GM19455 (cell line): Measurements from ENCODE around the gene RAB9B.
A peak's percentile ranks its signal among the peaks of the same experiment; 100 is the strongest.
"Not testable (repeated sequence)": the region's sequence is repeated elsewhere in the genome, so short reads cannot be mapped to it uniquely, and the experiment has no call there.

ENCODE experiments used
- ATAC-seq: cut with Tn5 transposase; IDR thresholded peaks from one replicate; pipeline ENCODE4 v1.9.1; 2021; ENCODE audit not compliant: unreplicated experiment

The RAB9B gene, protein sequence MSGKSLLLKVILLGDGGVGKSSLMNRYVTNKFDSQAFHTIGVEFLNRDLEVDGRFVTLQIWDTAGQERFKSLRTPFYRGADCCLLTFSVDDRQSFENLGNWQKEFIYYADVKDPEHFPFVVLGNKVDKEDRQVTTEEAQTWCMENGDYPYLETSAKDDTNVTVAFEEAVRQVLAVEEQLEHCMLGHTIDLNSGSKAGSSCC

DNA sequence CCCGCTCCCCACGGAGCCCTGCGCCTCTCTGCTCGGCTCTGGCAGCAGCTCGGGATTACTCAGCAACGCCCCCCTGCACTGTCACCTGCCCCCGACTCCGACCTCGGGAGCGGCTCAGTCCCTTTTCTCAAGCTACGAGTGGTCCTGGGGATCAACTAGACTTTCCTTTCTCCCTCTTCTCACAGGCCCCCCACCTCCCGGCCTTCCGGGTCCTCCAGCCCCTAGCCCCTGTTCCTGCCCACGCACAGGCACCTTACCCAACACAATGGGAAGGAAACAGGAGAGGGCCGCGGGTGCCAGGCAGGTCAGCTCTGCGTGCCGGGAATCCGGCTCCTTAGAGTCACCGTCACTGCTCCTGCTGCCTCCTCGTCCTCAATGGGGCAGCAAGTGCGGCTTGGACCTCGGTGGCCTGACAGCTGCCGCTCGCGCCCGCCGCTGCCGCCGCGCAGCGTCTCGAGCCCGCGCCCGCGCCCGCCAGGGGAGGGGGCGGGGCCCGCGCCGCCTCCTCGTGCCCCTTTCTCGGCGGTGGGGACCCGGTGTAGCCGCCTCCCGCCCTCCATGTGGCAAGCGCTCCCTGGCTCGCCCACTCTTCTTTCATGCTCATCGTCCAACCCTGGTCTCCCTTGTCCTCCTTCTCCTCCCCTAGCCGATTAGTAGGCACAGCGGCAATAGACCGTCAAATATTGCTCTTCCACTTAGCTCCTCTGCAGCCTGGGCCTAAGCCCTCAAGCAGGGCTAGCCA is at the start of gene RAB9B:
TSS of gene RAB9B (minus strand) at position 455 of the 742 bp plus-strand sequence. CDS start 6,473 bp downstream, outside the sequence.
- peak; percentile 92 for ATAC-seq

DNA sequence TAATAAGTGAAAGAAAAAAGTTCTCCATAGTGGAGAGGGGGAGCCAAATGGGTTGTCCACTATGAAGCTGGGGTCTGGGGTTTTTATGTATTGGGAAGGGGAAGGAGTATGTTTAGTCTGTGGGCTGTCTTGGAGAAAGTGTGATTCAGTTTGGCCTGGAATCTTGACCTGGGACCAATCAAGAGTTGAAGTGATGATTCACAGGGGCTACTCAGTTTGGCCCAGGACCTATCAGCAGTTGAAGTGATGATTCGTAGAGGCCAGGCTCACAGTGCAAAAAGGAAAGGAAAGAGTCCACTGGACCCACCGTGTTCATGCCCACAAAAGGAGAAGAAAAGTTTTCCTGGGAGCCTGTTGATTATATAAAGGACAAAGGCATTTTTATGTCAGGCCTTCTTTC is 47.3 kb upstream of the RAB9B start:
- ATAC-seq, result no peak

DNA sequence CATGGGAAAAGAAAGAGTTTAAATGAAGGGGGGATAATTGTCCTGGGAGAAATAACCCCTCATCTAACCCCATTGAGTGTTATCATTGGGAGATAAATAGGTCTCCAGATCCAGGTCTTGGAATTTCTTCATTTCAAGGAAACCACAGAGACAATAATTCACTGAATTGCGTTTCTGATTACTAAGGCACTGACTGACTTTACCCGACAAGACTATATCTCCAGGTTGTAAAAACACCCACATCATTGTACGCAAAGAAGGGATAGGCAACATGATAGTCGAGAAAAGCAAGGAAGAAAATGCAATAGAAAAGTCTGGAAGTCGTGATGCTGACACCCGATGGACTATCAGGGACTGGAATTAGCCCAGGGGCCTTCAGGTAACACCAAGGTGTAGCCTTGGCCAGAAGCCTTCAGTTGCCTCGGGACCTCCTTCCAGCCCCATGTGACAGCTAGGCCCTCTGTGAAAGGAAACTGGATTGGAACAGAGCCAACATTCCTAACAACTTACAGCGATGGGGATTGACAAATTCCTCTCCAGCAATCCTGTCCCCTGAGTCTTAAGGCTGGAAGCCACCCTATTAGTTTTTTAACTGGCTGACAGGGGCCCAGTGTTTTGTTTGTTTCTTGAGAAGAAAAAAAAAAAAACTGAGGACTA is 46.5 kb upstream of the RAB9B start:
- no peak for ATAC-seq

DNA sequence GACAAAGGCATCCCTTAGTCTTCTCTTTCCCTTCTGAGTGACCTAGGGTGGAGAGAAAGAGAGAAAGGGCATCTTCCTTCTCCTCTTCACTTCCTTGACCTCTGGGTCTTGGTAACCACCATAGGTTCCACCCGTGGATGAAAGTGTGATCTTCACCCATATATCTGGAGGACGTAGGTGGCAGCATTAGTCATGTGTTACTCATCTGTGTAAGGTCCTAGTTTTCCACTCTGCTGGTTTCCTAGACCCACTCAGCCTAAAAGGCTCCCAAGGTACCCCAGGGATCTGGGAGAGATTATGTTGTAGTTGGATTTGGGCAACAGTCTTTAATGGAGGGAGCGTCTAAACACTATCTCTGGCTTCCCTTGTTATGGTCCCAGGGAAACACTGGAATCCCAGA is 45.5 kb upstream of the RAB9B start:
- no peak for ATAC-seq

DNA sequence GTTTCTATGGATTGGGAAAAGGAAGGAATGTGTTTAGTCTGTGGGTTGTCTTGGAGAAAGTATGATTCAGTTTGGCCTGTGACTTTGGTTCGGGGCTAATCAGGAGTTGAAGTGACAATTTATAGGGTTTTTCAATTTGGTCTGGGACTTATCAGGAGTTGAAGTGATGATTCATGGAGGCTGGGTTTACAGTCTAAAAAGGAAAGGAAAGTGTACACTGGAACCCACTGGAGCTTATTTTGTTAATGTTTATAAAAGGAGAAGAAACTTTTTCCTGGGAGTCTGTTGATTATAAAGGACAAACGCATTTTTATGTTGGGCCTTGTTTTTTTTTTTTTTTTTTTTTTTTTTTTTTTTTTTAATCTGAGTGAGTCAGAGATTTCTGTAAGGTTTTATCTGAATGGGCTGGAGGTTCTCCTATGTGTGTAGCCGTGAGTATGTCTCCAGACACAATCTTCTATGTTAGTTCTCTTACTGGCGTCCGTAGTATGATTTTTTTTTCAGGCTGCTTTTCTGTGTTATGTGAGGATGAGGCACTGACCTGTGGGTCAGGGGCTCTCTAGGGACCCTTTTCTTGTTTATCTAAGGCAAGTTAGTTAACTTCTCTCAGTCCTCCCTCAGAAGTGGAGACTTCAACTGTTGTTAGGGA is 33.0 kb upstream of the RAB9B start:
- no peak for ATAC-seq

DNA sequence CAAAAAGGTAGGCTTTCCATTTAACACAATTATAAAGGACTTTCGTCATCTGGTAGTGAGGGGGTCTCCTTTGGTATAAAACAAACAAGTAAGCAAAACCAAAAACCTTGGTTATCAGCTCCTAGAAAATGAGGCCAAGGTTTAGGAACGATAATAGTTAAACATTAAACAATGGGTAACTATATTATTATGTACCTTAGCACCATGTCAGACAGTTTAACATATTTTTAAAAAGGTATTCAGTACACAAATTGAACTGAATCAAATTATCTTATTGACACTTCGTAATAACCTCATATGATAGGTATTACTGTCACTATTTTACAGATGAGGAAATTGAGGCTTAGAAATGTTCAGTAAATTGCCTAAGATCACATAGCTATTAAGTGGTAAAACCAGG is 32.1 kb upstream of the RAB9B start:
- no peak for ATAC-seq

DNA sequence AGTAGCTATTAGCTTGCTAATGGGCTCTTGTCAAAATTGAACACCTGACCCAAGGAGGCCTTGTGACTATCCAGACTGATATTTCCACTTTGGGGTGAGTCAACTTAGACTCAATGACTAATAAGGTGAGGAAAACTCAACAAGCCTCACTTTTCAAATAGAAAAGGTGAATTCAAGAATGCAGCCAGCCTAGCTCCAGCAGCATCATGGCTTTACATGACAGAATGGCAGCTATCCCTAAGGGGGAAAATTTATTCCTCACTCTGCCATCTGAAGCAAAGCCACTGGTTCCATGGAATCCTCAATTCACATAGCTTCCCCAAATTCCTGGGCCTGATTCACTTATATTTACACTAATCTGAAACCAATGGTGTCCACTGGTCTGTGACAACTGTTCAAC is 29.1 kb upstream of the RAB9B start:
- ATAC-seq, result no peak

DNA sequence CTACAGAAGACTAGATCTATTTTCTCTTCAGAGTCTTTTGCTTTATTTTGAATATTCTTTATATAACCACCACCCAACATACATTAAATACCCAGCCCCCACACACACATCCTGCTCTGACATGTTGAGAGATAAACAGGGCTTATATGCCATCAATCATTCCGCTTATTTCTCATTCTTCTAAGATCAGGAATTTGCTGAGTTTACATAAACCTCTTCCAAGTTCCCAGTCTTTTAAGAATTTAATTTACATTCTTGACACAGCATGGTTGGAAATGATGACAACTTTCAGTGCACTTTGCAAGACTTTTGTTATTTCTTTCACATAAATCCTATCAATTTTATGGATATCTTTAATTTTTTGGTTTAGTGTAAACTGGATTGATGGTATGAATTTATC is 17.5 kb upstream of the RAB9B start:
- ATAC-seq, result no peak

DNA sequence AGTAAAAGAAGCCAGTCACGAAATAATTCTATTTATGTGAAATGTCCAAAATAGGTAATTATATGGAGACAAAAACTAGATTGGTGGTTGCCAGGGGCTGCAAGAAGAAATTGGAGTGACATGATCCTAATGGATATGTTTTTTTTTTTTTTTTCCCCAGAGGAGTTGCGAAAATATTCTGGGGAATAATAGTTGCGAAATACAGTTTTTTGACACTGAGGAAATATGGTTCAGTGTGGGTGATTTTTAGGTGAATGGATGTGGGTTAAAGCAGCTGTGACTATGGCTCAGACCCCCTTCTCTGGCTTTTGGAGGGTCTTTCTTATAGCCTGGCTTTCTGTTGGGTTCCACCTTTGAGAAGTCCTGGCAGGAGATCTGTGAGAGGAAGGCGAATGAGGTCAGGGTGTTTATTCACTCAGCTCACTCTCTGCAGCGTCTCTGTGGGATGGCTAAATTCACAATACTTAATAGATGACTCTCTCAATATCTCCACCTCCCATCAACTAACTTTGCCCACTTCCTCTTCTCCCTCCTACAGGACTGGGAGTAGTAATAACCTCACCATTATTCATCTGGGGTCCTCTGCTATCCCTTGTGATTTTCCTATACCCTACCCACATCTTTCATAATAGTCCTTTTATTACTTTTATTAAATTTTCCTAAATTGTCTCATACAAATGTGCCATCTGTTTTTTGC is 15.3 kb upstream of the RAB9B start:
- ATAC-seq, result no peak

DNA sequence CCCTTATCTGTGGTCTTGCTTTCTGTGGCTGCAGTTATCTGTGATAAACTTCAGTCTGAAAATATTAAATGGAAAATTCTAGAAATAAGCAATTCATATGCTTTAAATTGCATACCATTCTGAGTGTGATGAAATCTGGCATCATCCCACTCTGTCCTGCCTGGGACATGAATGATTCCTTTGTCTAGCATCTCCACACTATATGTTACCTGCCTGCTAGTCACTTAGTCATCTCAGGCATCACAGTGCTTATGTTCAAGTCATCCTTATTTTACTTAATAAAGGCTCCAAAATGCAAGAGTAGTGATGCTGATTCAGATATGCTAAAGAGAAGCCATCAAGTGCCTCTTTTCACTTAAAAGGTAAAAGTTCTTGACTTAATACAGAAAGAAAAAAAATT is 14.3 kb upstream of the RAB9B start:
- no peak for ATAC-seq

DNA sequence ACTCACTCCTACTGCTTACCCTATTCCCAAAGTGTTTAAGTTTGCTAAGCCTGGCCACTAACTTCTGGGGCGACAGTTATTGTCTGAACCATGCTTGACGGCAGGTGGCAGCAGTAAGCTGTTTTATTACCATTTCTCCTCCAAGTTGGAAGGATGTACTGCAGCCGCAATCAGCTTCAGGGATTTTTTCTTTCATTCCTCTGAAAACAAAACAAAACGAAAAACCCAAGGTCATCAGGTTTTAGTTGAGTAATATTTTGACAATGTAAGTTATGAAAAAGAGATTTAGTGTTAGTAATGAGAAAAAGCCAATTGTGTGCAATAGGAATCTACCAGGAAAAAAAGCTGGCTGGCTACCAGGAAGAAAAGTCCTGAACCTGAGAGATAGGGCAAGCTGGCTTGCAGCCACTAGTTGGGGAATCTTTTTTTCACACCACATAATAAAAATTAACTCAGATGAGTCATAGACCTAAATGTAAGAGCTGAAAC is 13.2 kb upstream of the RAB9B start:
- ATAC-seq, result peak; percentile 61

DNA sequence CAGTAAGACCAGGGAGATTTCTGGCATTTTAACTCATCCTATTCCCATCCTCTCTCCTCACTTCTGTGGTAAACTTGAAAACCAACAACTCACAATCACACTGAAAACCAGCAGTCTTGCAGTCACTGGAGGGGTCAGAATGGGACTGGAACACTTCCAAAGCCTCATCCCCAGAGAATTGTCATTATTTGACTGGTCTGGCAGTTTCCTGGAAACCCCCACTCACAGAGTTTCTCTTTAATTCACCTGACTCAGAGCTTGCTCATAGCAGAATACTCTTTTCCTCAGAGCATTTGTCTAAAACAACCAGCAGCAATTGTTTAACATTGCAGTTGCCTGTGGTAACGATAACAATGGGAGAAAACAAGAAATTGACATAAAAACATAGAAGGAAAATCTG is 7.3 kb upstream of the RAB9B start:
- no peak for ATAC-seq

DNA sequence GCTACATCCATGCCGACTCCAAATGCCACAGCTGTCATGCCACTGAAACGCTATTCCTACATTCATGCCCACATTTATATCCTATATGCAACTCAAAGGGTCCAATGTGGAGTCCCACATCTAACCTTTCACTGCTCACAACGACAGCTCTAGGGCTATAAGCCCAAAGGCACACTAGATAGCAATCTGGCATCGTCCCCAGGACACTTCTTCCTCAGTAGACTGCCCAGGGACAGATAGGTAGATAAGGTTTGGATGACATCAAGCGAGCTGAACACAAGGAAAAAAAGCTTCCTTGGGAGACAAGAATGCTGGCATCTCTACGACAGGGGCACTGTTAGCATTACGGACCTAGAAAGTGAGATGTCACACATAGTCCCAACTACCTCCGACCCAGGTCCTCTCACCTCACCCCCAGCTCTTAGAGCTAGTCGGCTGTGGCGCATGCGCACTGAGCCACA is 685 bp downstream of the RAB9B start:
- peak; percentile 27 for ATAC-seq

DNA sequence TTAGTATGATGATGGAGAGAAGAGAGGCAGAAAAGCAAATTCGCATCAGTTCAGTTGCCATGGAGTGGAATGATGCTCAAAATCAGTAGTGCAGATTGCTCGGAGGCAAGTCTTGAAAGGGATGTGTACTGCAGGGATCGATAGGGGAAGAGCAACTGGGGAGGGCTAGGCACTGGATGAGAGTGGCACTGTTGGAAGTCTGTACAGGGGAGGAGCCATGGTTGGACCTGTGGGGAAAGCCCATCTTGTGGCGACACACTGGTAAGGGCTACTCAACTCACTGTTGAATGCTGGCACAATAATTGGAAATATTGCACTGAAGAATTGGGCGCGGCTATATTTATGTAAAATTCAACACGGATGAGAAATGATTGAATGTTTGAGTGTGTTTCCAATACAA is 1.2 kb downstream of the RAB9B start:
- no peak for ATAC-seq

DNA sequence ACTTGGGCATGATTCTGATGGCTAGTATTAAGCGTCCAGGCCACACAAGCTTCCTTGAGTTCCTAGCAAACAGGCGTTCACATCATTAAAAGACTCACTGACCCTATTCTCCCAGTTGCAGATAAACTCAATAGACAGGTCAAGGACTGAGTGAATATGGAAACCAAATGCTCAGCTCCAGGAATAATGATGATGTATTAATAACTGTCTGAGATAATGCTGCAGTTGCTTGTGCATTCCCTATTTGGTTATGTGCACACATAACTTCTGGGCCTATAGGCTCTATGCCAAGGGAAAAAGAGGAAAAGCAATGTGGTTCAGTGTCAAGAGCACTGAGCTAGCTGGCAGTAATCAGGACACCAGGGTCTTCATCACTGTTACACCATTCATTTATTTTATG is 3.5 kb downstream of the RAB9B start:
- ATAC-seq, result no peak

DNA sequence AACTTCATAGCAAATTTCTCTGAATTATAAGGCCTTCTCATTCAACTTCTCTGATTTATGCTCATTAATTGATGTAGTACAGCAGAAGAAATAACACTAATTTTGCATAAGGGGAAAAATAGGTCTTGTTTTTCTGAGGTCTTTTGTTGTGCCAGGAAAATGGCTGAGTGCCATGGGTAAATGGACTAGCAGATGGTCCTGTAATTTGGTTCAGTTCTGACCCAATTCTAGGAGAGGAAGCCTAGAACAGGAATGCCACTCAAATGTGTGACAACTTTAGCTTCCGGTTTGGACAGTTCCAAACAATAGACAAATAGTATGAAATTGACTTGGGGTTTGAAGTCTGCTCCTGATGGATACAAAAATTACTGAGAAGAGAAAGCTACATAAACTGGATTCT is 6.2 kb downstream of the RAB9B start:
- no peak for ATAC-seq

DNA sequence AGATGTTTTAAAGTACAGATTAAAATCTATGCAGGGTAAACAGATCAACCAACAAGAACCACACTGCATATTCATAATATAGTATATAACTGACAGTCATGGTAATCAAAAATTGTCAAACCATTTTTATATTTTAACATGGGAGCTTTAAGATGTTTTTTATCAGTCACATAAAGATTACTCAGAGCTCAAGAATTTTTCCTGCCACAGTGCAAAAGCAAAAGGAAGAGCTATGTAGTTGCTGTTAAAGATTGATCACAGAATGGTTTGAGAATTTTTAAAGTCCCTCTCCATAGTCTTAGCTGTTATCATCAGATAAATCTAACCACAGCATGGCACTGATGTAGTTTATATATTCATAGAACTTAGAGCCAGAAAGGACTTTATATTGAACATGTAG is 8.5 kb downstream of the RAB9B start:
- no peak for ATAC-seq

DNA sequence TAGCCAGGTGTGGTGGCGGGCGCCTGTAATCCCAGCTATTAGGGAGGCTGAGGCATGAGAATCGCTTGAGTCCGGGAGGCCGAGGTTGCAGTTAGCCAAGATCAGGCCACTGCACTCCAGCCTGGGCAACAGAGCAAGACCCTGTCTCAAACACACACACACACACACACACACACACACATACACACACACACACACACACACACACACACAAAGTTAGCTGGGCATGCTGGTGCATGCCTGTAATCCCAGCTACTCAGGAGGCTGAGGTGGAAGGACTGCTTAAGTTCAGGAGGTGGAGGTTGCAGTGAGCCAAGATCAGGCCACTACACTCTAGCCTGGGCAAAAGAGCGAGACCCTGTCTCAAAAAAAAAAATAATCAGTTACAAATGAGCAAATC is 11.3 kb downstream of the RAB9B start:
- not testable (repeated sequence) for ATAC-seq

DNA sequence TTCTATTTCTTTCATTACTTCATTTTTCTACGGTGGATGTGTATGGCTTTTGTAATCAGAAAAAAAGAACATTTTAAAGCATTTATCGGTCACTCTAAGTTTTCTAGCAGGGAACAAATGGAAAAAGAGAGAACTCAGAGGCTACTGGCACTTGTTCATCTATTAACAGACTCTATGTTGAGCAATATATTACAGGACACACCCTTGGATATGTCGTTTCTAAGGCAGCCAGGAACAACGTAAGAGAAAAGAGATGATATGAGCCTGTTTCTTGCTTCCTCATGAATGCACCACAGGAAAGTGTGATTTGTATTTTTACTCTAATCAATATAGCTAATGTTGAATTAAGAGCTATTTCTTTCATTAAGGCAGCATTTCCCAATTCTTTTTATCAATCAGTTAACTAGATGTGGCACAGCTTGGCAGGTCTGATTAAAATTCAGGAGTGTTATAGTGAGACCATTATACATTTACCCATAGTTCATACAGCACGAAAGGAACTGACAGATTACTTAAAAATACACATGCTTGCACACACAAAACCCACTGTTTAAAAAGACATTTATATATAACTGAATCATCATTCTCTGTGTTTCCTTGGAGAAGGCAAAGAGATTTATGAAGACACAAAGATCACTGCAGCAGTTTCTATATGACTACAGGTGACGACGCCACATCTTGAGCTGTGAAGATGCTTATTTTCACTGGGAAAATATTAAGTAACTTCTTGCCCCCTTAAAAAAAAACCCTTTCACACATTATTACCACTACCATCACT is 13.0 kb downstream of the RAB9B start:
- ATAC-seq, result no peak

DNA sequence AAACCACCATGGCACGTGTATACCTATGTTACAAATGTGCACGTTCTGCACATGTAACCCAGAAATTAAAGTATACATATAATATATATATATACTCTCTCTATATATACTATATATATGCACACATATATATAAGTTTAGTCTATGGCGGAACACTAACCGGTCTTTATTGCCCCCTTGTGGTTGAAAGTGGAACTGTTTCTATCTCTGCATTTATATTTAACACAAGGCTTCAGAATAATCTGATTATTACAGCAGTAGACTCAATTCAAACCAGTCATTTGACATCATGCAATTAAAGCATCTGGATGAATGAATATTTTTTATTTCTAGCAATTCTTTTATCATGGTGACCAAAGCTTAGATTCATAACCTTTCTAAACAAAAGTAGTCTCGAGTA is 14.6 kb downstream of the RAB9B start:
- ATAC-seq, result peak; percentile 55
